DMS79 treated with DMSO at 0.1 percent for 48 hours (cell line): ENCODE data around the gene SLC25A44.
A peak's percentile ranks its signal among the peaks of the same experiment; 100 is the strongest.
"Not testable (repeated sequence)": the region's sequence is repeated elsewhere in the genome, so short reads cannot be mapped to it uniquely, and the experiment has no call there.

ENCODE experiments used
- DNase-seq: peaks from one replicate; lab custom pipeline; 2025; lab: John Stamatoyannopoulos, UW

Gene SLC25A44

DNA sequence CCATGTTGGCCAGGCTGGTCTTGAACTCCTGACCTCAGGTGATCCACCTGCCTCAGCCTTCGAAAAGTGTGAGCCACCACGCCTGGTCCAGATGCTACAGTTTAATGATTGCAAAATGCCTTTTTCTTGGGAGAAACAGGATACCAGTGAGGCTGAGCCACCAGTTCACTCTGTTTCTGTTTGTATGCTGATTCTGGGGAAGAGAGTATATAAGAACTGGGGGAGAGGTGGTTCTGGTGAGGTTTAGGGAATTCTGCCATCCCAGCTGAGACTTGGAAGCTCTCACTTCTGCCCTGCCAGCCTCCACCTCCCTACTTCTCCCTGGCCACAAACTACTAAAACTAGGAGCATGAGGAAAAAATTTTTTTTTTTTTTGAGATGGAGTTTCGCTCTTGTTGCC, 10.8 kb downstream of the SLC25A44 start:
- no peak for DNase-seq

DNA sequence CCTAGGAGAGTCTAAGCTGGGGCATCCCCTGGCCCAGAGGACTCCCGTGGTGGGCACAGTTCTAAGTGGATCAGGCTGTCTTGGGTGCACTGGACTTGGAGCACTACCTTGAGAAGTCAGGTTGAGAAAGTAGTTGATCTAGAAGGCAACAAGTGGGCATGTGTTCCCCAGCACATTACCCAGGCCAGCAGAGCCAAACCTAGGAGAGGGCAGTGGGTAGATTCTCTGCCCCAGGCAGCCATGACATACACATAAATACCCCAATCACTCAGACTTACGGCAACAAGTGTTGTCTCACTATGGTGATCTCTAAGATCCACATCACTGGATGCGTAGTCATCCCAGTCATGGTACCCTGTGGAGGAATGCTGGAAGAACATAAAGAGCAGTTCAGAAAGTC, 17.3 kb downstream of the SLC25A44 start:
- DNase-seq = no peak

DNA sequence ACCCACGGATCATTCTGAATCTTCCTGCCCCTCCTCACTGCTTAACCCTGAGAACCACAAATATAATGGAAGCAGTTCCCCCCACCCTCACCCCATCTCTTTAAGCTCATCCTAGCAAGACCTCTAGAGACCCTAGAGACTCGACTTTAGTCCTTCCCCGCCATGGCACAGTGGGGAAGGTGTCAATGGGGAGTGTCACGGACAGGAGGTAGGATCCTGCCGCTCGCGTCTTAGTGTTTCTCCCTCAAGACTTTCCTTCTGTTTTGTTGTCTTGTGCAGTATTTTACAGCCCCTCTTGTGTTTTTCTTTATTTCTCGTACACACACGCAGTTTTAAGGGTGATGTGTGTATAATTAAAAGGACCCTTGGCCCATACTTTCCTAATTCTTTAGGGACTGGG, 18.2 kb downstream of the SLC25A44 start:
- no peak for DNase-seq

DNA sequence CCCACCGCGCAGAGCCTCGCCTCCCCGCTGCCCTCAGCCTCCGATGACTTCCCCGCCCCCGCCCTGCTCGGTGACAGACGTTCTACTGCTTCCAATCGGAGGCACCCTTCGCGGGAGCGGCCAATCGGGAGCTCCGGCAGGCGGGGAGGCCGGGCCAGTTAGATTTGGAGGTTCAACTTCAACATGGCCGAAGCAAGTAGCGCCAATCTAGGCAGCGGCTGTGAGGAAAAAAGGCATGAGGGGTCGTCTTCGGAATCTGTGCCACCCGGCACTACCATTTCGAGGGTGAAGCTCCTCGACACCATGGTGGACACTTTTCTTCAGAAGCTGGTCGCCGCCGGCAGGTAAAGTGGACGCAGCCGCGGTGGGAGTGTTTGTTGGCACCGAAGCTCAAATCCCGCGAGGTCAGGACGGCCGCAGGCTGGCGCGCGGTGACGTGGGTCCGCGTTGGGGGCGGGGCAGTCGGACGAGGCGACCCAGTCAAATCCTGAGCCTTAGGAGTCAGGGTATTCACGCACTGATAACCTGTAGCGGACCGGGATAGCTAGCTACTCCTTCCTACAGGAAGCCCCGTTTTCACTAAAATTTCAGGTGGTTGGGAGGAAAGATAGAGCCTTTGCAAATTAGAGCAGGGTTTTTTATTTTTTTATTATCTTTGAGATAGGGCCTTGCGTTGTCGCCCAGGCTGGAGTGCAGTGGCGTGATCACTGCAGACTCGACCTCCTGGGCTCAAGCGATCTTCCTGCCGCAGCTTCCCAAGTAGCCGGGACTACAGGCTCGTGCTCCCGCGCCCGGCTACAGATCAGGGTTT, 19.1 kb downstream of the SLC25A44 start, which contains the start of gene PMF1:
PMF1 (plus strand) TSS at position 175 of the 811 bp plus-strand sequence; CDS start at position 184, 9 bp downstream.
- DNase-seq = peak; percentile 92

DNA sequence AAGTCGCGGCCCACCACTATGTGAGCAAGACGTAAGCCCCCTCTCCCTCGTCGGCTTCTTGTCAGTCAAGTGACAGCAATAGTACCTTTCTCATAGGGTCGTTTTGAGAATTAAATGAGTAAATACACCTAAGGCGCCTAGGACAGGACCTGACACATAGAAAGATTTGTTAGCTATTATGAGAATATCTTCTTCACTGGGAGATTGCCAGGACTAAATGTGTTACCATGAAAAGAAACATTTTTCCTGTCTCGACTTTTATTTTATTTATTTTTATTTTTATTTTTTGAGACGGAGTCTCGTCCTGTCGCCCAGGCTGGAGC, 19.7 kb downstream of the SLC25A44 start:
- DNase-seq = no peak

DNA sequence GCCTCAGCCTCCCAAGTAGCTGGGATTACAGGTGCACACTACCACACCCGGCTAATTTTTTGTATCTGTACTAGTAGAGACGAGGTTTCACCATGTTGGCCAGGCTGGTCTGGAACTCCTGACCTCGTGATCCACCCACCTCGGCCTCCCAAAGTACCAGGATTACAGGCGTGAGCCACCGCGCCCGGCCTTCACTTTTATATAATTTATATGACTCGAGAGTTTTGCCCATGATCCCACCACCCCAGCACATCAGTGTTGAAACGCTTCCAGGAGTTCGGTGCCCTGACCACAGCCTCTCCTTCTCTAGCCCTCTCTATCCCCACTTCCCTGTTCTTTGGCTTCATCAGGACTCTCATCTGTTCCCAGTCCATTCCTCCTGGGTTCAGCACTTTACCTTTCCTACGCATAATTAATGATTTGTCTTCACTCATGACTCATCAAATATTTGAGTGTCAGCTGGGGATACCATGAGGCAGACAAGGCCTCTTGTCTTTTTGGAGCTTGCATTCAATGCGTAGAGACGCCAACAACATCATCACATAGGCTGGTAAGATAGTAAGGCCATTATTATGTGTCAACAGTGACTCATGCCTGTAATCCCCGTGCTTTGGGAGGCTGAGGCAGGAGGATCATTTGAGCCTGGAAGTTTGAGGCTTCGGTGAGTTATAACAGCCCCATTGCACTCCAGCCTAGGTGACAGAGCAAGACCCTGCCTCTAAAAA, 20.3 kb downstream of the SLC25A44 start:
- no peak for DNase-seq

DNA sequence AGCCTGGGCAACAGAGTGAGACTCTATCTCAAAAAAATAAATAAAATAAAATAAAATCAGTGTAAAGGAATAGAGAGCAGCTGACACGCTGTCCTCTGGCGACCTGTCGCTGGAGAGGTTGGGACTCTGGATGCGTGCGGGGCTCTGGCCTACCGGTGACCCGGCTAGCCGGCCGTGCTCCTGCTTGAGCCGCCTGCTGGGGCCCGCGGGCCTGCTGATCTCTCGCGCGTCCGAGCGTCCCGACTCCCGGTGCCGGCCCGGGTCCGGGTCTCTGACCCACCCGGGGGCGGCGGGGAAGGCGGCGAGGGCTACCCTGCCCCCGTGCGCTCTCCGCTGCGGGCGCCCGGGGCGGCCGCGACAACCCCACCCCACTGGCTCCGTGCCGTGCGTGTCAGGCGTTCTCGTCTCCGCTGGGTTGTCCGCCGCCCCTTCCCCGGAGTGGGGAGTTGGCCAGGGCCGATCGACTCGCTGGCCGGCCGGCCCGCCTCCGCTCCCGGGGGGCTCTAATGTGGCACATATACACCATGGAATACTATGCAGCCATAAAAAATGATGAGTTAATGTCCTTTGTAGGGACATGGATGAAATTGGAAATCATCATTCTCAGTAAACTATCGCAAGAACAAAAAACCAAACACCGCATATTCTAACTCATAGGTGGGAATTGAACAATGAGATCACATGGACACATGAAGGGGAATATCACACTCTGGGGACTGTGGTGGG, 22.6 kb downstream of the SLC25A44 start:
- not testable (repeated sequence) for DNase-seq

DNA sequence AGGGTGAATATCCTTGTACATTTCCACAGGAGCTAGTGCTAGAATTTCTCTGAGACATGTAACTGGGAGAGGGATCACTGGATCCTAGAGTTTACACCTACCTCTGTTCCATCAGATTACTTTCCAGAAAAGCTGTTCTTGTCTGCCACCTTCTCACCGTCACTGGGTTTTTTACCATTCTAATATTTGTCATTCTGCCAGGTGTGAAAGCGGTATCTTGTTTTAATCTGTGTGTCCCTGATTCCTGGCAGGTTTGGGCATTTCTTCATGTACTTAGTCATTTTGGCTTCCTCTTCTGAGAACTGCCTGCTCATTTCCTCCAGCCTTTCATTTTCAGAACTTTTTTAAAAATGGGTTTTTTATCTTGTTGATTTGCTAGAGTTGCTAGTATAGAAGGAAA, 24.0 kb downstream of the SLC25A44 start:
- DNase-seq = no peak

DNA sequence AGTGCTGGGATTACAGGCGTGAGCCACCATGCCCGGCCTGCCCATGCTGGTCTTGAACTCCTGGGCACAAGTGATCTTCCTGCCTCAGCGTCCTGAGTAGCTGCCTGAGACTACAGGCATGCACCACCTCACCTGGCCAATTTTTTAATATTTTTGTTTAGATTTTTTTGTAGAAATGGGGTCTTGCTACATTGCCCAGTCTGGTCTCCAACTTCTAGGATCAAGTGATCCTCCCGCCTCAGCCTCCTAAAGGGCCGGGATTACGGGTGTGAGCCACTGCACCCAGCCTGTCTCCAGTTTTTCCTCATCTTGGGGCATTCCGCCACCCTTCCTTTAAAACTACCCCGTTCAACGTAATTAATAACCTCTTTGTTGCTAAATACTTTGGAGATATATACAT, 26.3 kb downstream of the SLC25A44 start:
- no peak for DNase-seq

DNA sequence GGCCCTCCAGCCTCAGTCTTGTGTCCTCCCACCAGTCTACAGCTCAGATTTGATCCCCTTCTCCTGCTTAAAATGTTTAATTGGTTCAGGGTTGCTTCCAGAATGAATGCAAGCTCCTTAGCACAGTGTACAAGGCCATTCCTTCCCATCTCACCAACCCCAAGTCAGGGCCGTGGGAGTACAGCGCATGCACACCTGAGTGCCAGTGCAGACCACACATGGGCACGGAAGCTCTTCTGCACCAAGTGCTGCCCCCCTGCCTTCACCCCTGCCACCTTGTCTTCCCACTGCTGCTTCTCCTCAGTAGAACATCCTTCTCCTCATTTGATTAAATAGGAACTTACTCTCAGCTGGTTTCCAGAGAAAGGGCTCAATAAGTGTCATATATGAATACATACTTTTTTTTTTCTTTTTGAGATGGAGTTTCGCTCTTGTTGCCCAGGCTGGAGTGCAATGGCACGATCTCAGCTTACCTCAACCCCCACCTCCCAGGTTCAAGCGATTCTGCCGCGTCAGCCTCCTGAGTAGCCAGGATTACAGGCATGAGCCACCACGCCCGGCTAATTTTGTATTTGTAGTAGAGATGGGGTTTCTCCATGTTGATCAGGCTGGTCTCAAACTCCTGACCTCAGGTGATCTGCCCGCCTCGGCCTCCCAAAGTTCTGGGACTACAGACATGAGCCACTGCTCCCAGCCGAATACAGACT, 28.2 kb downstream of the SLC25A44 start:
- no peak for DNase-seq

DNA sequence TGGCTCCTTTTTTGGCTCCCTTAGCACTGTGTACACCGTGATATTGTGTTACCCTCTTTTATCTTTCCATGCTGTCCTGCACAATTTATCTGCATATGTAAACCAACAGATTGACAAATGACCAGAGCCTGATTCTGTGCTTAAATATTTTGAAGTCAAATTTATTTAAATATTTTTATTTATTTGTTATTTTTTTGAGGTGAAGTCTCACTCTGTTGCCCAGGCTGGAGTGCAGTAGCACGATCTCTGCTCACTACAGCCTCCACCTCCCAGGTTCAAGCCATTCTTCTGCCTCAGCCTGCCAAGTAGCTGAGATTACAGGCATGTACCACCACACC, 31.7 kb downstream of the SLC25A44 start:
- DNase-seq = no peak

DNA sequence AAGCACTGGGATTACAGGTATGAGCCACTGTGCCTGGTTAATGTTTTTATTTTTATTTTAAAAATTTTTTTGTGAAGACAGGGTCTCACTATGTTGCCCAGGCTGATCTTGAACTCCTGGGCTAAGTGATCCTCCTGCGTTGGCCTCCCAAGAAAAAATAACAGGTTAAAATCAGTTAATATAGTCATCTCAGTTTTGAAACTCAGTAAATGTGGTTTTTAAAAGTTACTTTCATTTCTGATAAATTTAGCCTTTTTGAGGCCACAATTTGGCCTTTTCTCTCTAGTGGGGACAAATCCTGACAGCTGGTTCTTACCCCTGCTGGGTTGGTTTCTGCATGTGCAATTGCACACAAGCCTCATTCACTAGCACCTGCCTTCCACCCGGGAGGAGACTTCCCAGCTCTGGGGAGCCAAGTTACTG, 32.2 kb downstream of the SLC25A44 start:
- DNase-seq = no peak

DNA sequence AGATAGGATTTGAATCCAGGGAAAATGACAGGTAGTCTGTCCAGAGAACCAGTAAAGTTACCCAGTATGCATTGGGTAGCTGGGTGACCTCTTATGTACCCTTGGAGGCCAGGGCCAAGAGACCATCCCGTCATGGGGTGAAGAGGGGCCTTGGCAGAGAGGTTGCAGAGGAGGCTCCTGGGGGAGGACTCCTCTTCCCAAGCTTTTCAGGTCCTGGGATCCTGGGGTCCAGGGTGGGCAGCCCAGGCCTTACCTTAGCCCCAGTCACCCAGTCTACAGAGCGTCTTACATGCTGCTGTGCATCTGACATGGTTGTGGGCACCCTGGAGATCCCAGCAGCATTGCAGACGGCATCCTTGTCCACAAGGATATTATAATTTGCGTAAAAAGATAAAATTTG, 32.9 kb downstream of the SLC25A44 start:
- DNase-seq = no peak

DNA sequence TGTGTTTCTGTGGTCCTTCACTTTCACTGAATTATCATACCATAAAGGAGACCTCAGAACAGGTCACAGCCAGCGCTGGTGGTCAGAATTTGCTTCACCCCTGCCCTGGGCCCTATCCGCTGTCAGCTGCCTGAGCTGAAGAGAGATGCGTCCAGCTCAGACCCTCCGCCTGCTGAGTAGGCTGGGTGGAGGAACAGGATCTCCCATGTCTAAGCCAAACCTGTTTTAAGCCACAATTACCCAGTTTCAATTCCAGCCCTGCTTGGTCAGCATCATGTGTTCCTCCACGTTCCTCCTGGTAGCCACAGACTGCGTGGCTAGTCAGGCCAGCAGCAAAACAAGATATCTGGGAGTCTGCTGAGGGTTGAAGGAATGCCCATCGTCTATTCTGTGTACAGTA, 34.6 kb downstream of the SLC25A44 start:
- DNase-seq = no peak

DNA sequence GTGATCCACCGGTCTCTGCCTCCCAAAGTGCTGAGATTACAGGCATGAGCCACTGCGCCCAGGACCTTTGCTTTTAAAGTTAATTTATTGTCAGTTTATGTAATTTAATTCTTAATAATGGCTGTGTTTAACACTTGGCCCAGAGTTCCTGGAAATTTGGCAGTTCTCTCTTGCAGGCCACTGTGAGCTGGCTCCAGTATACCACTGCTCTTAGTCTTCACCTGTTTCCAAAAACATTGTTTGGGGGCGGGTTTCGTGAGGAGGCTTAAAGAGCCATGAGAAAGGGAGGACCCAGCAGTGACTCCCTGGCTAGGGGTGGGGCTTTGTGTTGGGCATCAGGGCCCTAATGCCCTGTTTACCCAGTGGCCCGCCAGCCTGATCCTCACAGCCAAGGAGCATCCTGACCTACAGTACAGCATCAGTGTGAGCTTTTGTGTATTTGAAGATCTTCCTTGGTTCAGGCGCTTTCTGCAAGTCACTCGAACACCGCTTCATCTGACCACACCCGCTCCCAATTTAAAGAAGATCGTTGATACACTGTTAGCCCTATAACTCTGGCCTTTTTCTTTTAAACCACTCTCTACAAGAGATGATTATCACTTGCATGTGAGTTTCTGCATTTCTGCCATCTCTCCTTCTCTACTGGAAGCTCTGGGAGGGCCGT, 36.0 kb downstream of the SLC25A44 start:
- no peak for DNase-seq

DNA sequence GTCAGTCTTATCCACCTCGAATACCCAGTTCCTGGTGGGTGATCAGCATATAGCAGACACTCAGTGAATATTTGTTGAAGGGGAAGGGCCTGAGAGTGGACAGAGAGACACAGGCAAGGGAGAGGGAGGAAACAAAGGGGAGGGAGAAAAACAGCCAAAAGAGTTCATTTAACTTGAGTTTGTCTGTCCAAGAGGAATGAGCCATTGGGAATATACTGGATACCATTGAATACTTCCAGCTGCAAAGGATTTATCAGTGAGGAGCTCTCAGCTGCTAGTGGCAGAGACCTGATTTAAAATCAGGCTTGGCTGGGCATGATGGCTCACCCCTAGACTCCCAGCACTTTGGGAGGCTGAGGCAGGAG, 36.6 kb downstream of the SLC25A44 start:
- DNase-seq = no peak

DNA sequence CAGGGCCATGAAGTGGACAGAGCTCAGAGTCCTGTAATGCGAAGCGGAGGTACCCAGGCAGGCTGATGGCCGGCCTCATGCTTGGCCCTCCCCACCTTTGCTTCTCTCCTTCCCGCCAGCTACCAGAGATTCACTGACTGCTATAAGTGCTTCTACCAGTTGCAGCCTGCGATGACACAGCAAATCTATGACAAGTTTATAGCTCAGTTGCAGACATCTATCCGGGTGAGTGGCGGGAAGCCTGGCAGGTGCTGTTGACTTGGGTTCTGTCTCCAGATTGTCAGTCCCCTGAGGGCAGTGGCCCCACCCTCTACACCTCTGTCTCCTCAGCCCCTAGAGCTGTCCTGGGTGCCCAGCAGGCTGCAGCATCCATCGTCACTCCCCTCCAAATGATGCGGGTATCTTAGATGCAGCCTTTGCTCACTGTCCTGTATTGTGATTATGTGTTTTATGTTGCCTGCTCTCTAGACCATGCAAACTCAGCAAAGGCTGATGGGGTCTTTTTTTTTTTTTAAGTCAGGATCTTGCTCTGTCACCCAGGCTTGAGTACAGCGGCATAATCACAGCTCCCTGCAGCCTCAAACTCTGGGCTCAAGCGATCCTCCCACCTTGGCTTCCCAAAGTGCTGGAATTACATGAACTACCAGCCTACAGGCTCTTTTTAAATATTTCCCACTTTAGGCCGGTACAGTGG, 38.4 kb downstream of the SLC25A44 start:
- DNase-seq = no peak

DNA sequence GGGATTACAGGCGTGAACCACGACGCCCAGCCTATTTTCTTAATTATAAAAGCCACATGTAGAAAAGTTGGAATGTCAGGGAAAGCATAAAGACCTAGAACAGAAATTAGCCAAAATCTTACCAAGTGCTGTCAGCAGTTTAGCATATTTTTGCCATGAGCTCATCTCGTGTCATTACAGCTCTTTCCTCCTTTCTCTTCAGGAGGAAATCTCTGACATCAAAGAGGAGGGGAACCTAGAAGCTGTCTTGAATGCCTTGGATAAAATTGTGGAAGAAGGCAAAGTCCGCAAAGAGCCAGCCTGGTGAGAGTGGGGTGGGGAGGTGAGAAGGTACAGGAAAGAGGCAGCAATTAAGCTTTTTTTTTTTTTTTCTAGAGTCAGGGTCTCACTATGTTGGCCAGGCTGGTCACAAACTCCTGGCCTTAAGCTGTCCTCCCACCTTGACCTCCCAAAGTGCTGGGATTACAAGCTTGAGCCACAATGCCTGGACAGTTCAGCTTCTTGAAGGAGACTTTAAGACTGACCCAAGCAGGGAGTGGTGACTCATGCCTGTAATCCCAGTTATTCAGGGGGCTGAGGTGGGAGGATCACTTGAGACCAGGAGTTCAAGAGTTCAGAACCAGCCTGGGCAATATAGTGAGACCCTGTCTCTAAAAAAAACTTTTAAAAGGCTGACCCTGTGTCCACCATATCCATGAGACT, 39.7 kb downstream of the SLC25A44 start:
- no peak for DNase-seq

DNA sequence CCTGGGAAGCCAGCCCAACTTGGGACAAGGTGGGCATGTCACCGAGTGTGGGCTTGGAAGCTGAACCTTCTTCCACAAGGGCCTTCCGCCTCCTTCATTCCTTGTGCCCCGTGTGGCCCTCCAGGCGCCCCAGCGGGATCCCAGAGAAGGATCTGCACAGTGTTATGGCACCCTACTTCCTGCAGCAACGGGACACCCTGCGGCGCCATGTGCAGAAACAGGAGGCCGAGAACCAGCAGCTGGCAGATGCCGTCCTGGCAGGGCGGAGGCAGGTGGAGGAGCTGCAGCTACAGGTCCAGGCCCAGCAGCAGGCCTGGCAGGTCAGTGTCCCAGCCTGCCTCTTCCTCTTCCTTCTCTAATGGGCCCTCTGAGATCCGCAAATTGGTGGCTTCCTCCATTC, 42.3 kb downstream of the SLC25A44 start:
- no peak for DNase-seq

DNA sequence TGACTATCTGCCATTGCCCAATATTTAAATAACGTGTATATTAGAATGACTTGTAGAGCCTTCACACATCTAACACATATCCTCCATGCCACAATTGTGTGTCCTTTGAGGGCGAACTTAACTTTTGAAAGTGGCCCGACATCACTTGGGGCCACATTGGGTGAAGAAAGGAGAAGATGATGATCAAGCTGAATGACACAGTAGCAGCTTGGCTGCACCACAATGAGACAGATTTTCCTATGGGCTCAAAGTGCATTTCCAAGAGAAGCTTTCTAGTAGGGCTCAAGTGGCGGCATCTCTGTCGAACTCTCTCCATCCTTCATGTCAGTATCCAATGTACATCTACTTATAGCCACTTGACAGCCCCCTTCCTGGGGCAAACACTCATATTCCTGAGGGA, 44.3 kb downstream of the SLC25A44 start:
- DNase-seq = no peak
